Measurements from ENCODE around the gene HECTD1. TPM values are rescaled to one million over a fixed set of nuclear protein-coding genes. Genes with fewer than 3 reads are reported as not detected.

The HECTD1 gene
- 100 to 1,000 TPM; 108 to 128 TPM for total RNA-seq

DNA sequence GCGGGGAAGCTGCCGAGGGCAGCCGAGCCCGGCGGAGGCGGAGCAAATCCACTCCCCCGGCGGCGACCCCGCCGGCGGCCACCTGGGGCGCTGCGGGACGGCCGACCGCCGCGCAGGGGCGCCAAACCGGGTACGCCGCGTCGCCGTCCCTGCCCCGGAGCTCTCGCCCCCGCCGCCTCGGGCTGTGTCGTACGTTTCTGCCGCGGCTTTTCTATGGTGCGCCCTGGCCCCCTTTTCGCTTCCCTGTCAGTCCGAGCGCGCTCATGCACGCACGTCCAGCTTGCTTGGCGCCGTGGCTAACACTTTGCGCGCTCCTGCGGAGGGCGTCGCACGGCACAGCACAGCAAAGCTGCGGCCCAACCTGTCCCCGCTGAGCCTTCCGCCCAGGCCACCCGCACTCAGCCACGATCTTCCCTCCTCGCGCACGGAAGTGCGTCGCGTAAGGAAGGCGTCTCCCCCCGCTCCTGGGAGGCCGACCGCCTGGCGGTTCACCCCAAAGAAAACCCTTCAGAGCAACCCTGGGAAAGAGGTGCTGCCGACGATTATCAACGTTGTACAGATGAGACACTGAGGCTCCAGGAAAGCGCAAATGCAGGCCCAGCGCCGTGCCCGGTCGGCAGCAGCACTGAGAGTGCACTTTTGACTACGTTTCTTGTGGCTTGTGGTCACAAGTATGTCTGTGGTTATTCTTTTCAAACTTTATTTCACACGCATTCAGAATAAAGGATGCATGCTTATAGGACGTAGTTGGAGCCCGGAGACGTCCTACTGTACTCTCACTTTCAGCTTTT is at the start of gene HECTD1:
TSS of gene HECTD1 (minus strand) at position 39 of the 791 bp plus-strand sequence. CDS start 1,857 bp downstream, outside the sequence.

Small RNA genes lying within 50 kb of the gene (small RNA-seq; reads per million reads assigned to genes)
- 0 reads per million in 2 donors for gene RF00019
- 0 to 0.26 reads per million in 2 donors for gene RNU6-541P

Other genes starting within 250 kb of the HECTD1 start
- 1 to 10 TPM; 1.7 to 5.0 TPM for gene AP4S1, start 182.1 kb downstream of the HECTD1 start, total RNA-seq
- gene STRN3, start 181.4 kb downstream of the HECTD1 start, total RNA-seq = 10 to 100 TPM; 42.7 to 49.3 TPM
- 10 to 100 TPM; 68.1 to 68.9 TPM for gene HEATR5A, start 212.8 kb upstream of the HECTD1 start, total RNA-seq
- 10 to 100 TPM; 42.3 to 44.3 TPM for gene DTD2, start 249.7 kb upstream of the HECTD1 start, total RNA-seq

All from melanocyte of skin (primary cell).